Measurements from ENCODE around the gene EHD3.

DNA sequence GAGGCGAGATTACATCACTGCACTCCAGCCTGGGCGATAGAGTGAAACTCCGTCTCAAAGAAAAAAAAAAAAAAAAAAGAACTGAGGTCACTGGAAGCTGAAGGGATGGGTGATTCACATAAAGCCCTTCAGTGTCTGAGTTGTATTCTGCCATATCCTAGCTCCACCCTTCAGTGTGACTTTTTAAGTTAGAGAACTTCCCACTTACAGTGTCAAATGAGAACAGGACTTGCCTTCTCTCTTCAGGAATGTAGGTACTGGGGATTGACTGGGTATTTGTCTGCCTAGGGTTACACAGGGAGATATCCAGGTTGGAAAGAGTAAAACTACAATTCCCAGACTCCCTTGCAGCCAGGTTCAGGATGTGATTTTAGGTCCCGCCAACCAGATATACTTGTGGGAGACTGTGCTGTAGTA lies 37.9 kb downstream of the EHD3 start:
- TF ChIP-seq RAD51 (IDR thresholded peaks at IDR 0.05) (no peak), RAD21 (IDR thresholded peaks at IDR 0.05; ENCODE audit: insufficient read depth, low read depth, low read length) (no peak), CBFB (IDR thresholded peaks at IDR 0.05; ENCODE audit: low read depth) (no peak), KDM1A (IDR thresholded peaks at IDR 0.05; ENCODE audit: borderline replicate concordance) (no peak), POU2F2 (IDR thresholded peaks at IDR 0.05; ENCODE audit: borderline replicate concordance, low read depth, low read length) (no peak), POLR2A (IDR thresholded peaks at IDR 0.05; ENCODE audit: low read depth, low read length) (no peak), CHD4 (IDR thresholded peaks at IDR 0.05) (no peak), SMAD1 (IDR thresholded peaks at IDR 0.05; ENCODE audit: low read depth, partially characterized antibody) (no peak), MYC (IDR thresholded peaks at IDR 0.05; ENCODE audit: insufficient read depth, insufficient read length, insufficient replicate concordance, low read length, severe bottlenecking) (no peak), NRF1 (conservative IDR thresholded peaks at IDR 0.05; ENCODE audit: low read depth, low read length) (no peak)
- TF ChIP-seq, protein P1, sequence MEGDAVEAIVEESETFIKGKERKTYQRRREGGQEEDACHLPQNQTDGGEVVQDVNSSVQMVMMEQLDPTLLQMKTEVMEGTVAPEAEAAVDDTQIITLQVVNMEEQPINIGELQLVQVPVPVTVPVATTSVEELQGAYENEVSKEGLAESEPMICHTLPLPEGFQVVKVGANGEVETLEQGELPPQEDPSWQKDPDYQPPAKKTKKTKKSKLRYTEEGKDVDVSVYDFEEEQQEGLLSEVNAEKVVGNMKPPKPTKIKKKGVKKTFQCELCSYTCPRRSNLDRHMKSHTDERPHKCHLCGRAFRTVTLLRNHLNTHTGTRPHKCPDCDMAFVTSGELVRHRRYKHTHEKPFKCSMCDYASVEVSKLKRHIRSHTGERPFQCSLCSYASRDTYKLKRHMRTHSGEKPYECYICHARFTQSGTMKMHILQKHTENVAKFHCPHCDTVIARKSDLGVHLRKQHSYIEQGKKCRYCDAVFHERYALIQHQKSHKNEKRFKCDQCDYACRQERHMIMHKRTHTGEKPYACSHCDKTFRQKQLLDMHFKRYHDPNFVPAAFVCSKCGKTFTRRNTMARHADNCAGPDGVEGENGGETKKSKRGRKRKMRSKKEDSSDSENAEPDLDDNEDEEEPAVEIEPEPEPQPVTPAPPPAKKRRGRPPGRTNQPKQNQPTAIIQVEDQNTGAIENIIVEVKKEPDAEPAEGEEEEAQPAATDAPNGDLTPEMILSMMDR (IDR thresholded peaks at IDR 0.05 in 2 of 3, conservative IDR thresholded peaks at IDR 0.05 in 1 of 3; ENCODE audit: control insufficient read depth in 2 of 3, extremely low read depth in 1 of 3, insufficient read depth in 1 of 3, low read depth in 3 of 3, low read length in 3 of 3) = no peak
- TF ChIP-seq, protein P2, sequence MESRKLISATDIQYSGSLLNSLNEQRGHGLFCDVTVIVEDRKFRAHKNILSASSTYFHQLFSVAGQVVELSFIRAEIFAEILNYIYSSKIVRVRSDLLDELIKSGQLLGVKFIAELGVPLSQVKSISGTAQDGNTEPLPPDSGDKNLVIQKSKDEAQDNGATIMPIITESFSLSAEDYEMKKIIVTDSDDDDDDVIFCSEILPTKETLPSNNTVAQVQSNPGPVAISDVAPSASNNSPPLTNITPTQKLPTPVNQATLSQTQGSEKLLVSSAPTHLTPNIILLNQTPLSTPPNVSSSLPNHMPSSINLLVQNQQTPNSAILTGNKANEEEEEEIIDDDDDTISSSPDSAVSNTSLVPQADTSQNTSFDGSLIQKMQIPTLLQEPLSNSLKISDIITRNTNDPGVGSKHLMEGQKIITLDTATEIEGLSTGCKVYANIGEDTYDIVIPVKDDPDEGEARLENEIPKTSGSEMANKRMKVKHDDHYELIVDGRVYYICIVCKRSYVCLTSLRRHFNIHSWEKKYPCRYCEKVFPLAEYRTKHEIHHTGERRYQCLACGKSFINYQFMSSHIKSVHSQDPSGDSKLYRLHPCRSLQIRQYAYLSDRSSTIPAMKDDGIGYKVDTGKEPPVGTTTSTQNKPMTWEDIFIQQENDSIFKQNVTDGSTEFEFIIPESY (IDR thresholded peaks at IDR 0.05) = no peak
- TF ChIP-seq, protein P3, sequence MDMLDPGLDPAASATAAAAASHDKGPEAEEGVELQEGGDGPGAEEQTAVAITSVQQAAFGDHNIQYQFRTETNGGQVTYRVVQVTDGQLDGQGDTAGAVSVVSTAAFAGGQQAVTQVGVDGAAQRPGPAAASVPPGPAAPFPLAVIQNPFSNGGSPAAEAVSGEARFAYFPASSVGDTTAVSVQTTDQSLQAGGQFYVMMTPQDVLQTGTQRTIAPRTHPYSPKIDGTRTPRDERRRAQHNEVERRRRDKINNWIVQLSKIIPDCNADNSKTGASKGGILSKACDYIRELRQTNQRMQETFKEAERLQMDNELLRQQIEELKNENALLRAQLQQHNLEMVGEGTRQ (IDR thresholded peaks at IDR 0.05; ENCODE audit: borderline replicate concordance, low read depth, low read length) = no peak
